Stimulated activated CD4-positive, alpha-beta T cell treated with anti-CD3 and anti-CD28 coated beads, Interleukin-1b, Interleukin-23, amount 100 ng/mL, for 1 hour (primary cell): Measurements from ENCODE around the gene PPP1R3E.
"Not testable (repeated sequence)": the region's sequence is repeated elsewhere in the genome, so short reads cannot be mapped to it uniquely, and the experiment has no call there.

ENCODE experiments used
- DNase-seq, 2 donors: peaks; one replicate each; pipeline ENCODE4 v3.0.0-alpha.2; 2020; ENCODE audit warnings: low read depth in 2 of 2

PPP1R3E gene

GRCh38 chr14:23297611-23298277, 4.9 kb downstream of the PPP1R3E start:
- DNase-seq: no peak

GRCh38 chr14:23297096-23297495, 5.6 kb downstream of the PPP1R3E start:
- DNase-seq: no peak

DNA sequence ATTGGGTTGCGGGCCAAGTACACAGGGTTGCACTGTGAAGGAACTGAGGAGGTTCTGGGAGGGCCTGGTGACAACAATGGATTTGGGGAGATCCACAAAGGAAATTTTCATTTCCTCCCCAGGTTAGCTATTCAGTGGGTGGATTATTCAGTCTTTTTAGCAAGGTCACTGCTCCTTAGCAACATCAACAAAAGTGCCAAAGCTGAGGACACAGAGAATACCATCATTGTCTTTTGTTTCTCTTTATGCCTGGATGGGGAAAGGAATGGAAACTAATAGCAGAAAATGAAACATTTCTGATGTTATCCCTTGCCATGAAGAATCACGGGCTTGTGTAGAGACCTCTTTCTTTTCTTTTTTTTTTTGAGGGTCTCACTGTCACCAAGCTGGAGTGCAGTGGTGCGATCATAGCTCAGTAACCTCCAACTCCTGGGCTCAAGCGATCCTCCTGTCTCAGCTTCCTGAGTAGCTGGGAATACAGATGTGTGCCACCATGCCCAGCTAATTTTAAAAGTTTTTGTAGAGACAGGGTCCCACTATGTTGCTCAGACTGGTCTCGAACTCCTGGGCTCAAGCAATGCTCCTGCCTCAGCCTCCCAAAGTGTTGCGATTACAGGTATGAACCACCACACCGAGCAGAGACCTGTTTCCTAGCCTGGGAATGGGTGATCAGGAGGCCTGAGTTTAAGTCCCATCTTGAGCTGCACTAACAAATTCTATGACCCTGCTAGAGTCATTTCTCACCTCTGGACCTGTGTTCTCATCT, 6.5 kb downstream of the PPP1R3E start:
- no peak for DNase-seq

- peak in 1 of 2 donors; percentile 32 for DNase-seq
Measured at GRCh38 chr14:23294734-23295561, 7.7 kb downstream of the PPP1R3E start.

DNA sequence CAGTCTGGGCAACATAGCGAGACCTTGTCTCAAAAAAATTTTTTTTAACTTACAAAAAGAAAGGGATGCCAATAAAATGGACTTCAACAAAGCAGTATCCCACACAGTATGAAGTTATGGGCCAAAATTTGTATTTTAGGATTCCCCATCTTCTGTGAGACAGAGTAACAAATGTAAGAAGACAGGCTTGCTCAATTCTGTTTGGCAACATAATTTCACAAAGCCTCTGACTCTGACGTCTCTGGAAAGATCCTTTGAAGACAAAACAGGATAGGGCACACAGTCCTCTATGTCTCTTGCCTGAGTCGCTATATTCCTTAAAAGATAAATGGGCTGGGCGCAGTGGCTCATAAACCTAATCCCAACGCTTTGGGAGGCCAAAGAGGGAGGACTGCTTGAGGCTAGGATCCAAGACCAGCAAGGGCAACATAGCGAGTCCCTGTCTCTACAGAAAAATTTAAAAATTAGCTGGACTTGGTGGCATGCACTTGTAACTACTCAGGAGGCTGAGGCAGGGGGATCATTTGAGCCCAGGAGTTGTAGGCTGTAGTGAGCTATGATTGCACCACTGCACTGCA, 15.7 kb downstream of the PPP1R3E start:
- DNase-seq: no peak

DNA sequence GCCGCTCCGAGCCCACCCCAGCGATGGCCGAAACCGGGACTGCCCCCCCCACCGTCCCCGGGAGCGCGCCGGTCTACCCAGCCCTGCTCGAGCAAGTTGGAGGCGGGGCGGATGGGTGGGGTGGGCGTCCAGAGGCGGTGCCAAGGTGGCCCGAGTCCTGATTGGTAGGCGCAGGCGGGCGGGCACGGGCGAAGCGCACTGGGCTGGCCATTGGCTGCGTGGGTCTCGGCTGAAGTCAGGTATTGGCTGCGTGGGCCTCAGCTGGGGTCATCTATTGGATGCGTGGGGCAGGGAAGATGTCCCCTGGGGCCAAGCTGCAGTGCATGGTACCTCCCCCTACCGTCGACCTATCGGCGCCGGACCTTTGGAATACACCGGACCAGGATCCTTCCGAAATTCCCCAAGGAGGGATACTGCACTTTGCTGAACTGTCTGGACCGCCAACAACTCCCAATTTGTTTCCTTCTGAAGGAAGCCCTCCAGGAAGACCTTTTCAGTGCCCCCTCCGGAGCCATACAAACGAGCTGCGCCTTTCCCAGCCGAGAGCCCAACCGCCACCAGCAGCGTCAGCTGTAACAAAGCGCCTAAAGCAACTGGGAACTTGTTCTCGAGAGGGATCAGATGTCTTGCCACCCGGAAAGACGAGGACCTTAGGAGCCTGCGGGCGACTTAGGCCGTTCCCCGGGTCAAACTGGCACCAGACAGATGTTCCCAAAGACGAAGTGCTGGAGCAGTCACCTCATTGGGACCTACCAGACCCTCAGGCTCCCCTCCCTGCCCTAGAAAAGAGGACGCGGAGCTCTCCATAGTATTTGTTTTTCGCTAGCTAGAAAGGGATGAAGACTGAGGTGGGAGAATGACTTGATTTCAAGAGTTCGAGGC, 16.4 kb downstream of the PPP1R3E start, which contains the start of gene HOMEZ:
Gene HOMEZ, minus strand, starts transcription at position 113 of the 882 bp plus-strand sequence. CDS start 180 bp downstream, outside the sequence.
- DNase-seq: peak; percentile 90 to 98

- DNase-seq: no peak
Measured at GRCh38 chr14:23285530-23286019, 17.1 kb downstream of the PPP1R3E start.

DNA sequence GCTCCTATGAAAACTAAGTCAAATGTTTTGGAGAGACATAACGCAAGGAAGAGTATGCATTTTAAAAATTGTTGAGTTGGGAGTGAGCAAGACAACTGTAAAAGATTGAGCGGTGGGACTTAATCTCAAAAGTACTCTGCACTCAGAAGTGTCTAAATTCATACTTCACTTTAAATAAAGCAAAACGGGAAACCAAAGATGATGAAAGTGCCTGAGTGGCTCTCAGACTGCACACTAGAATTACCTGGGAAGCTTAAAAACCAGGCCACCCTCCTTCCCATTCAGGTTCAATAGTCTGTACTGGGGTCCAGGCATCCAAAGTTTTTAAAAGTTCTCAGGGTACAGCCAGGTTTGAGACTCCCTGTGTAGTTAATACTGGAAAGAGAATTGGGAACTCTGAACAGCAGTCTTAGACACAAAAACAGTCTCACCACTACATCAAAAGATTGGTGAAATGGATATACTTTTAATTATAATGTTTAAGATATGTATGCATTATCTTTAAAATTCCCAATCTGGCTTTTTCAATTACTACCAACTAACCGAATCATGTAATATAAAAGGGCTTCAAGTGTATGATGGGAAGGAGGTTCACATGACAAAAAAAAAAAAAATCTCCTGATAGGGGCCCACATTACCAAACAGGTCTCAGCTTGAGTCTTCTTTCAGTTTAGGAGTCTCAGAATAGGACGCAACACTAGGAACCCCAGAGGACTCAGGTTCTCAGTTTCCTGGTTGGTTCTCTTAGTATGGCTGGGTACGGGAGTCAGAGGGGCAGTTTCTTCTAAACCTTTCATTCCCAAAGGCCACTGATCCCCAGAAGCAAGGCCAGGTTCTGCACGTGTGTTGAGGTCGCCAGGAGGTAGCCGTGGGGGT, 17.8 kb downstream of the PPP1R3E start:
- no peak for DNase-seq

DNA sequence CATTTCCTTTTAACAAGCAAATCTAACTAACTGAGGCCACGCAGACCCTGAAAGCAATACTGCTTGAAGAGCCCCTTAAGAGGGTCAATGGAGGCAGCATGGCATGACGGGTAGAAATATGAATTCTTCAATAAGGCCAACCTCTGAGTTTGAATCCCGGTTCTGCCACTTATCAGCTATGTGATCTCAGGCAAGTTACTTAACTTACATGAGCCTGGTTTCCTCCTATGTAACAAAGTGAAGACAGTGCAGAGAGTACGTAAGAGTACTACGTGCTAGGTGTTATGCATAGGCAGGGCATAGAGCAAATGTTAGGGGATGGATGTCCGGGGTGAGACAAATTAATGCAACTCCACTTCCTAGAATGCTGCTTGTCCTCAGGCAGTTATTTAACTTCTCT, 21.4 kb downstream of the PPP1R3E start:
- no peak for DNase-seq

DNA sequence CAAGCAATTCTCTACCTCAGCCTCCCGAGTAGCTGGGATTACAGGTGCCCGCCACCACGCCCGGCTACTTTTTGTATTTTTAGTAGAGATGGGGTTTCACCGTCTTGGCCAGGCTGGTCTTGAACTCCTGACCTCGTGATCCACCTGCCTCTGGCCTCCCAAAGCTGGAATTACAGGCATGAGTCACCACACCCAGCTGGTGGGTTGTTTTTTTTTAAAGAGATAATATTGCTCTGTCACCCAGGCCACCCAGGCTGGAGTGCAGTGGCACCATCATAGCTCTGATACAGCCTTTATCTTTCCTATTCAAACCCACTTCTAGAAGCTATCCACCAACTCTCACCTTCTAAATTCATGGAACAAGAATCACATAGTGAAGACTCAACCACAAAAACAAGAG, 24.7 kb downstream of the PPP1R3E start:
- DNase-seq: not testable (repeated sequence)

- DNase-seq: no peak
Measured at GRCh38 chr14:23277189-23277588, 25.5 kb downstream of the PPP1R3E start.

- no peak for DNase-seq
Measured at GRCh38 chr14:23275412-23275811, 27.2 kb downstream of the PPP1R3E start.

- no peak for DNase-seq
Measured at GRCh38 chr14:23269193-23269592, 33.5 kb downstream of the PPP1R3E start.

DNA sequence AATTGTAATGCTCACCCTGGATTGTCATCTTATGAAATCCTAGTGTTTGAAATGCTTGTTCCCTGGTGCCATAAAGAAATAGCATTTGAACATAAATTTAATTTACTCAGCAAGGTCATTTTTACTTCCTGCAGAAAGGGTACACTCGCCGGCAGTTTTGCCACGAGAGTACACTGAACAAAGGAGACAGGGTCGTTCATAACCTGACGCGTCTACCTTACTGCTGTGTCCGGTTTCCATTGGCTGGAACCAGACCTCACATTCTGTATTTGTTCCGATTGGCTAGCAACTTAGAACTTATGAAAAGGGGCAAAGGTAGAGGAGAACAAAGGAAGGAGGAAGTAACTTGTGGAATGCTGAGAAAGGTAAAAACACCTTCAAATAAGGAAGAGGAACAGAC, 41.8 kb downstream of the PPP1R3E start:
- DNase-seq: not testable (repeated sequence)

DNA sequence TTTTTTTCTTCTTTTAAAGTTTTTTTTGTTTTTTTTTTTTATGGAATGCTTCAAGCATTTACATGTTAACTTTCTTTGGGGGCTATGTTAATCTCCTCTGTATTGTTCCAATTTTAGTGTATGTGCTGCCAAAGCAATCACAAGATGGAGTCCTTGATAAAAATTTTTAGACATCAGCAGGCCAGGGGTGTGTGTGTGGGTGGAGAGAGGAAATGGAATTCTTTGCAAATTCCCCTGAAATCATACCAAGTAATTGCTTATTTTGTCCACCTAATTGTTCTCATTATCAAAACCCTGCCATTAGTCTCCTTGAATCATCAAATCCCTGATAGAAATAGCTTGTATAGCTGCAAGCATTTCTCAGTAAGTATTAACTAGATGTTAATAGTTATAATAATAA, 43.2 kb downstream of the PPP1R3E start:
- DNase-seq: no peak

GRCh38 chr14:23258256-23258655, 44.4 kb downstream of the PPP1R3E start:
- no peak for DNase-seq

DNA sequence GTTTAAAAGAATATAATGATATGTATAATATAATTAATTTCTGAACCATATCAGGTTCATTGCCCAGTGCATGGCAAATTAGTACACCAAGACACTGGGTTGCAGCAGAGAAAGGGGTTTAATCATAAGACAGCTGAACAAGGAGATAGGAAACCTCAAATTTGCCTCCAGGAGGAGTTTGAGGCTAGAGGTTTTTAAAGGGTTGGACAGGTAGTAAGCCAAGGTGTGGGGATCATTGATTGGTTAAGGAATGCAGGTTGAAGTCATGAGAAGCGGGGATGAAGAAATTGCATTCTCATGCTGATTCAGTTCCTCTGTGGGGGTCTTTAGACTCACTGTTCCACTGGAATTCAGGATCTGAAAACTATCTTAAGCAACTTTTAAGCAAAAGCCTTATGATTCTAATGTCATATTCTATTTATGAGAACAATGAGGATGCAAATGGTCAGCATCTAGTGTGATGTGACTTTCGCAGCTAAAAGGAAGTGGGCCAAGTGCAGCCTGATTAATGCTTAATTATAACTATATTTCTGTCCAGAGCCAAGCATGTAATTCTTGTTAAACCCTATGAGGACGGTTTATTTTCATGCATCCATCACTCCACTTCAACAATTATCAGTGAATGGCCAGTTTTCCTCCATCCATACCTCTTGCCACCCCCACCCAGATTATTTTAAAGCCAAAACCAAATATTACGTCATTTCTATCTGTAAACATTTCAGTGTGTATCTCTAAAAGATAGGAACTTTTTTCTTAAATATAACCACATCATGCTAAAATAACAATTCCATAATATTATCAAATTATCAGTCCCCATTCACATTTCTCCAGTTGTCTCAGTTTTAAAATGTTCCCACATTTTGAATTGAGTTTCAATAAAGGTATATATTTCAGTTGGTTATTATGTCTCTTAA, 50.0 kb downstream of the PPP1R3E start:
- no peak for DNase-seq

- no peak for DNase-seq
Measured at GRCh38 chr14:23252006-23252405, 50.7 kb downstream of the PPP1R3E start.

GRCh38 chr14:23249824-23250223, 52.8 kb downstream of the PPP1R3E start:
- no peak for DNase-seq
